Endometrial microvascular endothelial cells (primary cell): ENCODE results near the gene SRGAP3. TPM values are rescaled to one million over a fixed set of nuclear protein-coding genes. Genes with fewer than 3 reads are reported as not detected.

Experiments used
- in situ Hi-C: cut with HindIII; loops from 2 replicates; pipeline ENCODE4 v1.10.0; 2017; ENCODE audit warnings: low sequenced_read_pairs, low pct_unique_long_range_greater_than_20kb; ENCODE audit errors: inconsistent ontology term
- total RNA-seq: library from RNA; depleted of rRNA; stranded (reverse); fragments of >200 nt; gene quantifications from one replicate; pipeline ENCODE4 v1.2.3, GENCODE V29; 2015; ENCODE audit errors: inconsistent ontology term

The SRGAP3 gene
- total RNA-seq, 1 donor from 2014 or later, result not detected

- in situ Hi-C loops, result no loop called here
Observed at GRCh38 chr3:8952130-8952529, 297.3 kb downstream of the SRGAP3 start.

GRCh38 chr3:8945890-8946600, 303.4 kb downstream of the SRGAP3 start:
- in situ Hi-C loops, result no loop called here

GRCh38 chr3:8942746-8943488, 306.5 kb downstream of the SRGAP3 start:
- in situ Hi-C loops, result no loop called here

GRCh38 chr3:8942115-8942514, 307.3 kb downstream of the SRGAP3 start:
- in situ Hi-C loops, result no loop called here

GRCh38 chr3:8938021-8938420, 311.4 kb downstream of the SRGAP3 start:
- in situ Hi-C loops, result no loop called here

- in situ Hi-C loops, result no loop called here
Observed at GRCh38 chr3:8937064-8938020, 312.1 kb downstream of the SRGAP3 start.

GRCh38 chr3:8932507-8932906, 316.9 kb downstream of the SRGAP3 start:
- in situ Hi-C loops, result no loop called here

GRCh38 chr3:8931342-8931741, 318.1 kb downstream of the SRGAP3 start:
- in situ Hi-C loops, result no loop called here

Other genes with a start within 250 kb of the SRGAP3 start
- 32.5 TPM for gene THUMPD3, start 113.4 kb upstream of the SRGAP3 start, total RNA-seq
- gene SETD5, start 148.0 kb upstream of the SRGAP3 start, total RNA-seq, result 47.5 TPM